GM18873 (cell line): ENCODE measurements around the gene SSR1.

Source experiments
- ATAC-seq: cut with Tn5 transposase; IDR thresholded peaks from one replicate; pipeline ENCODE4 v1.9.1; 2021; ENCODE audit warnings: mild to moderate bottlenecking, moderate library complexity, moderate number of reproducible peaks; ENCODE audit not compliant: unreplicated experiment, low FRiP score

Gene SSR1

DNA sequence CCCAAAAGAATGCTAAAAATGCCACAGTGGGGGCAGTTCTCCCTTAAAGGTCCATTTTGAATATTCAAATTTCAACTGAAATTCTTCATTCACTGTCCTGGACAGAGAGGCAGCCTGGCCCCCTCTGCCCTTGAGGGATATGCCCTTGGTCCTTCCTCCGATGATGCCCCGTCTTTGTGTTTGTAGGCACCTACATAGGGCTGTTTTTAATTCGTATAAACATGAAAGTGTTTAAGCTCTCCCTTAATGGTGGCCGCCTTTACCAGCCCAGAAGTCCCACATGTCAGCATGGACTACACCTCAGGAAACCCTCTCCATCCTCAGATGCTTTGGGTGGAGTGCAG, 70.2 kb downstream of the SSR1 start:
- ATAC-seq = no peak

DNA sequence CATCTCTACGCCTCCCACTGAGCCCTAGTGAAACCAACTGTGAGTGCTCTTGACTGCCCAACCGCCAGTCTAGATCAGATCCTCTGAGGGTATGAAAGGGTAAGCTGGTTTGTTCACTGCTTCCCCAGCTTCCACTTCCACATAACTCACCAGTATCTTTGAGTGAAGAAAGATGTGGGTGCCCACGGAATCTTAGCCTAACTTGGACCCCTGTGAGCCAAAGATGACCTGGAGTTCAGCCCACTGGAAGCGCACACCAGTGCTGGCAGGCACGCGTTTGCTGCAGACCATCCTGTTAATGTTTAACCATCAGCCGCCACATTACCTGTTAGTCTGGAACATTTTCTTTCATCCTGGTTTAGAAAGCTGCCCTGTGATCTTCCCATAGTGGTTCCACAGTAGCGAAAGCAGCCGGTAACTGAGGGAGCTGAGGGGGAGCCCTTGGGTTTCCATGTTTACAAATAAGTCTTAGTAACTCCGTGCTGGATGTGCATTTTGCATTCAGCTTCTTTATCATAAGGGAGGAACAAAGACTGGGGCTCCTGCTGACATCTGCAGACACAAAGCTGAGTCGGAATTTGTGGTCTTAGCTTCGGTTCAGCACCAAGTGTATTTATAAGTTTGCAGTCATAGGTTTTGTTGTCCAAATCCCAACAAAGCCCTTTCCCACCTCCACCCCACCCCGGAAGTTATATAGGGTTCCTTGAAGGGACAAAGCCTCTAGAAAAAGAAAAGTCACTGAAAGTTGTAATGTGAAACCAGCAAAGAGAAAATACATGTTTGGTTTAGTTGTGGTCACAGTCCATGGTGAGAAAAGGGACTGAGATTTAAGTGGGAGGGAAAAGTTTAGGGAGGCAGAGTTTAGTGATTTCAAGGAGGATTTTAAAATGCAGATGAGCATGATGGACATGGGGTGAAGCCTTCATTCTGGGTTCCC, 71.0 kb downstream of the SSR1 start:
- no peak for ATAC-seq

DNA sequence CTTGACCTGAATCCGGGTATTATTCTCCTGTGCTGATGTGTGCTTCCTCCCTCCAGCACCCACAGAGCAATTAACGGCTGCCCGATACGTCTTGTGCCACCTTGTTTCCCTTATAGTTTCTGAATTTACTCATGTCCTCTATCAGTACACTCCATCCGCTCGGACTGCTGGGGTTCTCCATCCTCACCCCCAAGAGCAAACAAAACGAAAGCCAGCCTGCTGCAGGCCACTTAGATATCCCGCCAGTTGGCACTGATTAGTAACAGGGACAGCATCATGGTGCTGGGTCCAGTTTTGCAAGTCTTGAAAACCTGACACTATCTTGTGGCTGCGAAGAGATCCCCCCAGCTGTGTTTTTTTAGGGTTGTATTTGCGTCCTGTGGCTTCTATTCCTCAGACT, 71.8 kb downstream of the SSR1 start:
- no peak for ATAC-seq

DNA sequence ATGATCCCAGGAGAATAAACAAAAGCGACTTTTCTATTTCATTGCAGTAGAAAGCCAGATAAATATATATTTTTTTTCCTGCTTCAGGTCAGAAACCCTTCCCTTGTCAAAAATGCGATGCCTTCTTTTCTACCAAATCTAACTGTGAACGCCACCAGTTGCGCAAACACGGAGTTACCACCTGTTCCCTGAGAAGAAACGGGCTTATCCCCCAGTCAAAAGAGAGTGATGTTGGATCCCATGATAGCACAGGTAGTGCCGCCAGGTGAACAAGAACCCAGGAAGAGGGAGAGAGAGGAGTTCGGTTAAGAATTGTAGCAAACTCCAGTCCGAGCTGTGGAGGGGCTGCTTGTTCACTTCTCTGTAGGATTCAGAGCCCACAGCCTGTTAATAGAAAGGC, 72.6 kb downstream of the SSR1 start:
- ATAC-seq = no peak

DNA sequence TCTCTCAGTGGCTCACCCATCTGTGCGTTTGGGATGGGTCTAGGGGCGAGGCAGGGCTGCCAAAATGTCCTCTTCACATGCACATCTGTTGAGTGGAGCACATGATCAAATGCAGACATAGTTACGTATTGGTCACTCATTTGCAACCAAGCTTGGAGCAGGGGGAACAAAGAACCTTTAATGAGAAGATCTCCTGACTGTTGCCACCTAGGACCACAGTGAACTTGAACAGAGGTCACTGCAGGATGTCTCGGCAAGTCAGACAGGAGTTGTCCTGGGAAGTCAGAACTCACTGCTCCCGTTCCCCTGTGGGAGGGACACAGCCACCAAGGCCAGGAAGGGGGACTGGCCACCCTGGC, 73.4 kb downstream of the SSR1 start:
- no peak for ATAC-seq

DNA sequence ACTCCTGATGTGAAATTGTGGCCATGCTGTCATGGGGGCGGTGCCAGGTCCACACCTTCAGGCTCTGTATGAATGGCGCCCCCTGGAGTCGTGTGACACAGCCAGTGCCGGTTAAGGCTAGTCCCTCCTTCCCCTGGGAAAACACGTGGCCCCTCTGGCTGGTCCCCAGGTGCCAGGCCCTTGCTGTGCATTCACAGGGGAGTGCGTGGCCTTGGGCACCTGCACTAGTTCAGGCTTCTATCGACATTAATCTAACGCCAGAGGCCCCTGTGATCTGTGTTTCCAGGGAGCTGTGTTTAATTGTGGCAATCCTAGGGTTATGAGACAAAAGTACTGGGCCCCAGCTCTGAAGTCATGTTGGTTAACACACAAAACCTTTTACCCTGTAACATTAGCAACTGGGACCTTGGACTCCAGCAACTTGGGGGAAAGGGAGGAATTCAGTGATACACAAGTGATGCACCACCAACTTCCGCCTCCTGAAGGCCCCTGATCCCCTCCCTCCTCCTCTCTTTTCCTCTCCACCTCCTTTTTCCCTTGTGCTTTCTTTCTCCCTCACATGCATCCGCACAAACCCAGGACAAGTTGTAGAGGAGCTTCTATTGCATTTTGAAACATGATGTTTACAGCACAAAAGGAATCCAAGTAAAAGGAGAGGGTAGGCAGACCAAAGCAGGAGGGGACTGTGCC, 74.0 kb downstream of the SSR1 start:
- no peak for ATAC-seq

DNA sequence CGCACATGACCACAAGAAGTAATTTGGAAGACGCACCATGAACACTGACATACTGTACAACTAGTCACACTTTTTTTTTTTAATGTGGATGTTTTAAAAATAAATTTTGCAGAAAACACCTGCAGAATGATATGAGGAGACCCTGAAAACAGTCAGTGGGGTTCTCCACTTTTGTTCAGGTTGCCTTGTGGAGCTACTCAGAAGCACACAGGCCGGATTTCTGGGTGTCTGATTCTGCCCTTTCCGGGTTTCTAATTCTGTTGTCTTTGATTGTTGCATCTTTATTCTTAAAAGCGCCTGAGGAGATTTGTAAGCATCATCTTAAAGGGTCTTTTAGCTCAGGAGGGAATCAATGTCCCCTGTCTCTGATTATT, 74.5 kb downstream of the SSR1 start:
- ATAC-seq = no peak

DNA sequence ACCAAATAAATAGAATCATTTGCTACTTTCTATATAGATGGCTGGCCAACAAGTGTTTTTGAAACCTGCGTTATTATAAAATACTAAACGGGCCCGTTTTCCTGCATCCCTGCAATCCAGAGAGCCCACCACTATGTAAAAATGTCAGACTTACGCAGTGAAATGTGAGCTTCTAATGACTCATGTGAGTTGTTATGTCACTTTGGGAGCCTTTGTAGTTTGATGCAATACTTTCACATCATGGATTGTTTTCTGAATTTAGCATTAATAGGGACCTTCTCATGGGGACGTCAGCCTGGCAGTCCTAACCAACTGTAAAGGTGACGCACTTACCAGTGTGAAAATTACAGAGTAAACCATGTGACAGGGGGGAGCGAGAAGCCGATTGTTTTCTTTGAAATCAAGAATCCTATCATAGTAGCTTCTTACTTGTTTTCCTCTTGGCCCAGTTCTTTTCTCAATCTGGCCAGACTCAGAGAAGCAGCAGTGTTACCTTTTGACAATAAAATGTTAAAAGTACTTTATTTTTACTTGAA, 75.3 kb downstream of the SSR1 start:
- ATAC-seq = no peak

DNA sequence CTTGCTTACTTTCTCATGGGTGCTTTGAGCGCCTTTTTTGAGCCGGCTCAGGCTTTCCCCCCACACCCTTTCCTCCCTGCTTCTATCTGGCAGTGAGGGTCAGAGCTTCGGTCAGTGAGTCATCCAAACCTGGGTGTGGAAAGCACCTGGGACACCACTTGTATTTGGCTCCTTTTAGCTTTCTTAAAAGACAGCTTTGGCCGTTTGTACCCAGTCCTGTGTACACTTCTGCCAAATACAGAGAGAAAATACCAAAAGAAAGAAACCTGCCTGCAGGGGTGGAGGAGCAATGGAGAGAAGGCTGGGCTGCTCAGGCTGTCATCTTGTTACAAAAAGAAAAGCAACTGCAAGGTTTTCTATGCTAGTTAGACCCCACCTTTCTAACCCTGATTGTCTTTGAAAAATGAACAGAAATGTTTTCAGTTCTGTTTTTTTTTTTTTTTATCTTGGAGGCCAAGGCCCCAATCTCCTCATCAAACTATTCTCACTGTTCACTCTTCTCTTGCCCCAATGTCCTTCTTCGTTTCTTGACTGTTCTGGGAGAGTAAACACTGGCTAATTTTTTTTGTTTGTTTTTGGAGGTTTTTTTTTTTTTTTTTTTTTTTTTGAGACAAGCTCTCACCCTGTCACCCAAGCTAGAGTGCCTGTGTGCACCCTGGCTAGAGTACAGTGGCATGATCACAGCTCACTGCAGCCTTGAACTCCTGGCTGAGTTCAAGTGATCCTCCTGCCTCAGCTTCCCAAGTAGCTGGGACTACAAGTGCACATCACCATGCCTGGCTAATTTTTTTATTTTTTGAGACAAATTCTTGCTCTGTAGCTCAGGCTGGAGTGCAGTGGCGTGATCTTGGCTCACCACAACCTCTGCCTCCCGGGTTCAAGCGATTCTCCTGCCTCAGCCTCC, 76.4 kb downstream of the SSR1 start:
- no peak for ATAC-seq

DNA sequence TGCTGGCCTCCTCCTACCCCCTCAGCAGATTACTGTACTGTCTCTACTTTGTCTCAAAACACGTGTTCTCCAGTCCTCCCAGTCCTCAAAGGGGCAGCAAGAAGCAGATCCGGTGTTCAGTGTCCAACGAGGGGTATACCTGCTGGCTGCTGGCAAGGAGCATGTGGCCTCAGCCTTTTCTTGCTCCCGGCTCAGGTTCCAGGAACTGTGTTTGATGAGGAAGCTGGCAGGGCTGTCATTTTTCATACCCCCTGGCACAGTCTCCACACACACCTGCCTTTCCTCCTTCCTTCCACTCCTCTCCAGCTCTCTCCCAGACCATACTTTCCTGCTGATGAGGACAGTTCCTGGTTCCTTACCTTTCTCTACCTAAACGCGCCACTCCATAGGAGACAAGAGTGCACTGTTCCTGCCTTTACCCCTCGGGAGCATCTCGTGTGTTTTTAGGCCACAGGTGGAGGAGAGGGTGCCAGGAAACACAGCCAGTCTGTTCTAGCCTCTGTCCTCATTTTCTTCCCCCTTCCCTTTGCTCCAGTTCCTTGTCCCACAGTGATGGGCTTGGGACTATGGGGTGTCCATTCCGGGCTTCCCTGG, 77.2 kb downstream of the SSR1 start:
- ATAC-seq = no peak

DNA sequence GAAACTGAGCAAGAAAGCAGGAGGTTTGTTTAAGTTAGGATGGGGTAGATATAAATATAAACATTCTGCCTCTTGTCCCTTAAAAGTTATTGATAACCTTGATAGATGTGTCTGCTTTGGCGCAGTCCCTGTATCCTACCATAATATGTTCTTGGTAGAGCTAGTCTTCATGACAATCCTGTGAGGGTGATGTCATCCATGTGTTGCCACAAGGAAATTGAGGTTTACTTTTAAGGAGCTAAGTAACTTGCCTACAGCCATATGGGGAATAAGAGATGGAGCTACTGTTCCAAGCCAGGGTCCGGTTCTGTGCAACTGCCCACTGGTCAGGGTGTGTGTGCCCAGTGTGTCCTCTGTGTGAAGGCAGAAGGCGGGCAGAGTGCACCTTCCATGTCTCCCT, 78.5 kb downstream of the SSR1 start:
- no peak for ATAC-seq

DNA sequence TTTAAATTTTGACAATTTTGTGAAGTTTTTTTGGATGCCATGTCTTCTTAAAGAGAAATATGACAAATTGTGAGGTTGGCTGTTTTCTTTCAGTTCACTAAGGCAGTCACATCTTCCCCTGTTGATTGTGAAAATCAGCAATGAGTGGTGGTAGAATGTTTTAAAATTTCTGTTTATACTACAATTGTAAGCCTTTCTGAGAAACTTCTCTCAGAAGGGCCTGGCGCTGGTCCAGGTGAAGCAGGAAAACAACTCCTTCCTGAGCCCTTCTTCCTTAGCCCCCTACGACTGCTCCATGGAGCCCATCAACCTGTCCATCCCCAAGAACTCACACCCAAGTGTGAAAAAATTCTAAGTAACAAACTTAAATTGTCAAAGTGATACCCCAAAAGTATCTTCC, 80.6 kb downstream of the SSR1 start:
- no peak for ATAC-seq

DNA sequence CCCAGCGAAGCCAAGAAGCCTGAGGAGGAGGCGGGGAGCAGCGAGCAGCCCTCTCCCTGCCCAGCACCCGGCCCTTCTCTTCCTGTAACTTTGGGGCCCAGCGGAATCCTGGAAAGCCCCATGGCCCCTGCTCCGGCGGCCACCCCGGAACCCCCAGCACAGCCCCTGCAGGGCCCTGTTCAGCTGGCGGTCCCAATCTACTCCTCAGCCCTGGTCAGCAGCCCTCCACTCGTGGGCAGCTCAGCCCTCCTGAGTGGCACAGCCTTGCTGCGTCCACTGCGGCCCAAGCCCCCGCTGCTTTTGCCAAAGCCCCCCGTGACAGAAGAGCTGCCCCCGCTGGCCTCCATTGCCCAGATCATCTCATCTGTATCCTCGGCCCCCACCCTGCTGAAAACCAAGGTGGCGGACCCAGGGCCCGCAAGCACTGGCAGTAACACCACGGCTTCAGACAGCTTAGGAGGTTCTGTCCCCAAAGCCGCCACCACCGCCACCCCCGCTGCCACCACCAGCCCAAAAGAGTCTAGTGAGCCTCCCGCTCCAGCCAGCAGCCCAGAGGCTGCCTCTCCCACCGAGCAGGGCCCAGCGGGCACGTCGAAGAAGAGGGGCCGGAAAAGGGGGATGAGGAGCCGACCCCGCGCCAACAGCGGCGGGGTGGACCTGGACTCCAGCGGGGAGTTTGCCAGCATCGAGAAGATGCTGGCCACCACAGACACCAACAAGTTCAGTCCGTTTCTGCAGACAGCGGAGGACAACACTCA, 81.9 kb downstream of the SSR1 start:
- no peak for ATAC-seq

DNA sequence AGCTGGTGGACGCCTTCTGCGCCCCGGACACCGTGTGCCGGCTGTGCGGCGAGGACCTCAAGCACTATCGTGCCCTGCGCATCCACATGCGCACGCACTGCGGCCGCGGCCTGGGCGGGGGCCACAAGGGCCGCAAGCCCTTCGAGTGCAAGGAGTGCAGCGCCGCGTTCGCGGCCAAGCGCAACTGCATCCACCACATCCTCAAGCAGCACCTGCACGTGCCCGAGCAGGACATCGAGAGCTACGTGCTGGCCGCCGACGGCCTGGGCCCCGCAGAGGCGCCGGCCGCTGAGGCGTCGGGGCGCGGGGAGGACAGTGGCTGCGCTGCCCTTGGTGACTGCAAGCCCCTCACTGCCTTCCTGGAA, 82.7 kb downstream of the SSR1 start:
- ATAC-seq = no peak

DNA sequence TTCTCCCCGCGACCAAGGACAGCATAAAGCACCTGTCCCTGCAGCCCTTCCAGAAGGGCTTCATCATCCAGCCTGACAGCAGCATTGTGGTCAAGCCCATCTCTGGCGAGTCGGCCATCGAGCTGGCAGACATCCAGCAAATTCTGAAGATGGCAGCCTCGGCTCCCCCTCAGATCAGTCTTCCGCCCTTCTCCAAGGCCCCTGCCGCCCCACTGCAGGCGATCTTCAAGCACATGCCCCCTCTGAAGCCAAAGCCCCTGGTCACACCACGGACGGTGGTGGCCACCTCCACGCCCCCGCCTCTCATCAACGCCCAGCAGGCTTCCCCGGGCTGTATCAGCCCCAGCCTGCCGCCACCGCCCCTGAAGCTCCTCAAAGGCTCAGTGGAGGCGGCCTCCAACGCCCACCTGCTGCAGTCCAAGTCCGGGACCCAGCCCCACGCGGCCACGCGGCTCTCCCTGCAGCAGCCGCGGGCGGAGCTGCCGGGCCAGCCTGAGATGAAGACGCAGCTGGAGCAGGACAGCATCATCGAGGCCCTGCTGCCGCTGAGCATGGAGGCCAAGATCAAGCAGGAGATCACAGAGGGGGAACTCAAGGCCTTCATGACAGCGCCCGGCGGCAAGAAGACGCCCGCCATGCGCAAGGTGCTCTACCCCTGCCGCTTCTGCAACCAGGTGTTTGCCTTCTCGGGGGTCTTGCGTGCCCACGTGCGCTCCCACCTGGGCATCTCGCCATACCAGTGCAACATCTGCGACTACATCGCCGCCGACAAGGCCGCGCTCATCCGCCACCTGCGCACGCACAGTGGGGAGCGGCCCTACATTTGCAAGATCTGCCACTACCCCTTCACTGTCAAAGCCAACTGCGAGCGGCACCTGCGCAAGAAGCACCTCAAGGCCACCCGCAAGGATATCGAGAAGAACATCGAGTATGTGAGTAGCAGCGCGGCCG, 83.3 kb downstream of the SSR1 start:
- no peak for ATAC-seq

DNA sequence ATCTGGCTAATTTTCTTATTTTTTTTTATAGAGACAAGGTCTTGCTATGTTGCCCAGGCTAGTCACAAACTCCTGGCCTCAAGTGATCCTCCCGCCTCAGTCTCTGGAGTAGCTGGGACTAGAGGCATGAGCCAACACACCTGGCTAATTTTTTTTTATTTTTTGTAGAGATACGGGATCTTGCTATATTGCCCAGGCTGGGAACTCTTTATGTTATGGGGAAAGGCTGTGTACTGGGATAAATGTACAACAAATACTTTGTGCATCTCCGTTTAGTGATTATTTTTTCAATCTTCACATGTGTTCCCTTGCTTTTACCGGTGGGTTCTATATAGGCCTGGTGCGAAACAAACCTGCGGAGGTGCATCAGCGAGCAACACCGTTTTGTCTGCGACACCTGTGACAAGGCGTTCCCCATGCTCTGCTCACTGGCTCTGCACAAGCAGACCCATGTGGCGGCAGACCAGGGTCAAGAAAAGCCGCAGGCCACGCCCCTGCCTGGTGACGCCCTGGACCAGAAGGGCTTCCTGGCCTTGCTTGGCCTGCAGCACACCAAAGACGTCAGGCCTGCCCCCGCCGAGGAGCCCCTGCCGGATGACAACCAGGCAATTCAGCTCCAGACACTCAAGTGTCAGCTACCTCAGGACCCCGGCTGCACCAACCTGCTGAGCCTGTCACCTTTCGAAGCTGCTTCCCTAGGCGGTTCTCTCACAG, 84.2 kb downstream of the SSR1 start:
- ATAC-seq = no peak

DNA sequence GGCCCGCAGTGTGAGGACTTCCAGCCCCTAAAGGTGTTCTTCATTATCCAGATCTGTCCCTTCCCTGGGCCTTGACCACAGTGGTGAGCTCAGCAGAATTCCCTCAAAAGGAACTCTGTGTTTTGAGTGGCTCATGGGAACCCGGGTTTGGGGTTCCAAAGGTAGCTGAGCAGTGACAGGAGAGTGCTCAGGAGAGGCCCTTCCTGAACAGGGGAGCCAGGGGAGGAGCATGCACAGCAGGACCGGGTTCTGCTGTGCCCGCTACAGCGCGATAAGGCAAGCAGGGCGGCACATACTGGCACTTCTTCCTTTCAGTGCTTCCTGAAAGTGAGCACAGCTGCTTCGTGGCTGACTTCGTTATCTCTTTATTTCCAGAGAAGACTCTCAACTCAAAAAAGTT, 88.3 kb downstream of the SSR1 start:
- no peak for ATAC-seq

DNA sequence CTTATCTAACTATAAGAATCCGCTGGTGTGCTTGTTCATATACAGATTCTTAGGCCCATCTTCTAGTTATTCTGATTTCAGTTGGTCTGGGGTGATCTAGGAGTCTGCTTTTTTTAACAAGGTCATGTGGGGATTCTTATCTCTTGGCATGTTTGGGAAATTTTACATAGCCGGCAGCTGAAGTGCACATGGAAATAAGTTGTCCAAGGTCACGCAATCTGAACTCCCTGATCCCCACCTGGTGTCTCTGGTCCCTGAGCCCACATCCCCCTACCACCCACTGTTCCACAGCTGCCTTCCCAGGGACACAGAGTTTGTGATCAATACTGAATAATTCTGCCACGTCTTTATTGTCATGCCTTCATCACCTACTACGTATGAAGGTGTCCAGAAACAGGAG, 90.8 kb downstream of the SSR1 start:
- ATAC-seq = no peak
